Keratinocyte (primary cell): Measurements from ENCODE around the gene CADM2. TPM values are rescaled to one million over a fixed set of nuclear protein-coding genes. Genes with fewer than 3 reads are reported as not detected.

ENCODE experiments used
- DNase-seq: peaks from one replicate; pipeline ENCODE4 v3.0.0-alpha.2; 2011; ENCODE audit warnings: low read depth, missing footprints, low spot score
- FAIRE-seq: peaks from 2 replicates; lab custom pipeline; 2011; peaks lifted over from hg19 to GRCh38; lab: Jason Lieb, UNC
- H2AFZ ChIP-seq: 2 replicates; pipeline ENCODE4 v1.6.0; 2012; ENCODE audit warnings: low read length, control low read depth, inconsistent platforms; ENCODE audit not compliant: control insufficient read depth
- H3K27ac ChIP-seq: 2 replicates; pipeline ENCODE4 v1.5.1; 2011; ENCODE audit warnings: low read length; ENCODE audit not compliant: control insufficient read depth, insufficient read depth
- H3K27me3 ChIP-seq: 3 replicates; pipeline ENCODE4 v1.6.0; 2011; ENCODE audit warnings: low read length; ENCODE audit not compliant: control insufficient read depth, insufficient read depth; ENCODE audit errors: extremely low read depth
- H3K36me3 ChIP-seq, 2 experiments: 2 replicates in 1 of 2; 3 replicates in 1 of 2; pipeline ENCODE4 v1.5.1; 2011; ENCODE audit warnings: low read length in 2 of 2, mild to moderate bottlenecking in 1 of 2; ENCODE audit not compliant: control insufficient read depth in 2 of 2, insufficient read depth in 2 of 2; ENCODE audit errors: extremely low read depth in 1 of 2
- H3K4me1 ChIP-seq: 3 replicates; pipeline ENCODE4 v1.5.1; 2011; ENCODE audit warnings: low read length; ENCODE audit not compliant: control insufficient read depth, insufficient read depth; ENCODE audit errors: extremely low read depth
- H3K4me2 ChIP-seq: 3 replicates; pipeline ENCODE4 v1.6.0; 2011; ENCODE audit warnings: low read depth, low read length; ENCODE audit not compliant: control insufficient read depth, insufficient read depth; ENCODE audit errors: extremely low read depth
- H3K4me3 ChIP-seq, 3 experiments: fragments of 200-600 bp in 1 of 3; sonication (generic) in 1 of 3; 2 replicates in 2 of 3; 3 replicates in 1 of 3; pipeline ENCODE4 v1.5.1; 2011 to 2016; ENCODE audit warnings: low read length in 3 of 3, mild to moderate bottlenecking in 3 of 3, control low read depth in 2 of 3, inconsistent platforms in 1 of 3, low read depth in 1 of 3, mixed read lengths in 1 of 3, mixed run types in 1 of 3, moderate library complexity in 1 of 3; ENCODE audit not compliant: control insufficient read depth in 2 of 3, insufficient read depth in 2 of 3; ENCODE audit errors: extremely low read depth in 1 of 3
- H3K79me2 ChIP-seq: 2 replicates; pipeline ENCODE4 v1.6.0; 2012; ENCODE audit warnings: low read length; ENCODE audit not compliant: control insufficient read depth, insufficient read depth
- H3K9ac ChIP-seq: 3 replicates; pipeline ENCODE4 v1.6.0; 2011; ENCODE audit warnings: low read length; ENCODE audit not compliant: control insufficient read depth, insufficient read depth; ENCODE audit errors: extremely low read depth
- H3K9me1 ChIP-seq: 3 replicates; pipeline ENCODE4 v1.6.0; 2011; ENCODE audit warnings: low read length; ENCODE audit not compliant: control insufficient read depth, insufficient read depth; ENCODE audit errors: extremely low read depth
- H3K9me3 ChIP-seq: 2 replicates; pipeline ENCODE4 v1.5.1; 2012; ENCODE audit warnings: low read depth, low read length; ENCODE audit not compliant: control insufficient read depth
- H4K20me1 ChIP-seq: 3 replicates; pipeline ENCODE4 v1.6.0; 2011; ENCODE audit warnings: low read length; ENCODE audit not compliant: control insufficient read depth, insufficient read depth; ENCODE audit errors: extremely low read depth
- CTCF ChIP-seq, 3 experiments: IDR thresholded peaks in 1 of 3; conservative IDR thresholded peaks in 1 of 3; optimal IDR thresholded peaks in 1 of 3; 2 replicates in 2 of 3; 3 replicates in 1 of 3; pipeline versions ENCODE3 to v1.5.1; 2011; ENCODE audit warnings: low read length in 3 of 3, mild to moderate bottlenecking in 3 of 3, moderate library complexity in 2 of 3, control low read depth in 1 of 3, inconsistent platforms in 1 of 3; ENCODE audit not compliant: insufficient read depth in 2 of 3; ENCODE audit errors: extremely low read depth in 1 of 3
- EZH2 ChIP-seq: IDR thresholded peaks from one replicate; pipeline ENCODE4 v1.6.1; 2012; ENCODE audit warnings: inconsistent platforms, mild to moderate bottlenecking, low read length, moderate library complexity
- dilution Hi-C: fragments of 300-500 bp; cut with MboI; formaldehyde crosslinking; loops from one replicate; pipeline ENCODE4 v1.7.0; 2020; ENCODE audit warnings: low sequenced_read_pairs; ENCODE audit not compliant: extremely low pct_ligation_motif_present
- polyA plus RNA-seq, 5 experiments: library from polyadenylated mRNA; depleted of rRNA in 3 of 5; stranded (reverse) in 3 of 5; stranded (forward) in 1 of 5; unstranded in 1 of 5; fragments of >200 nt; gene quantifications; 1 replicate in 1 of 5; 2 replicates in 3 of 5; 3 replicates in 1 of 5; pipeline versions ENCODE4 v1.2.1 to v1.2.3, GENCODE V29; 2011 to 2012; ENCODE audit warnings: missing spikeins in 2 of 5, low read depth in 1 of 5, low replicate concordance in 1 of 5

The CADM2 gene
- polyA plus RNA-seq, 1 donor (not counting 4 experiments of a cell fraction or from before 2014, with no cell fraction given): not detected

GRCh38 chr3:85193565-85193964, 234.8 kb downstream of the CADM2 start:
- no peaks in the 10 kb centered on the region for H4K20me1 ChIP-seq
- DNase-seq: no peak
- dilution Hi-C loops: no loop called here

GRCh38 chr3:85208650-85209049, 249.9 kb downstream of the CADM2 start:
- no peaks in the 10 kb centered on the region for H3K4me1 ChIP-seq
- H3K4me3 ChIP-seq: no peak overlapping the region
- H3K27me3 ChIP-seq: no peaks in the 10 kb centered on the region
- H3K36me3 ChIP-seq: no peaks in the 10 kb centered on the region
- dilution Hi-C loops: no loop called here
- no peak overlapping the region for H2AFZ ChIP-seq
- H3K9me1 ChIP-seq: no peaks in the 10 kb centered on the region
- no peaks in the 10 kb centered on the region for H4K20me1 ChIP-seq
- no peaks in the 10 kb centered on the region for H3K9me3 ChIP-seq
- no peaks in the 10 kb centered on the region for H3K79me2 ChIP-seq
- no peak overlapping the region for H3K9ac ChIP-seq
- FAIRE-seq (no peak), DNase-seq (no peak)
- no peak for TF ChIP-seq EZH2
- TF ChIP-seq CTCF (optimal IDR thresholded peaks at IDR 0.05 in 1 of 3, IDR thresholded peaks at IDR 0.05 in 1 of 3, conservative IDR thresholded peaks at IDR 0.05 in 1 of 3; ENCODE audit: extremely low read depth in 1 of 3, insufficient read depth in 2 of 3, low read length in 3 of 3): no peak
- no peak overlapping the region for H3K27ac ChIP-seq
- no peak overlapping the region for H3K4me2 ChIP-seq

More at GRCh38 chr3:85193565-85193964, 234.8 kb downstream of the CADM2 start:
- no peaks in the 10 kb centered on the region for H3K79me2 ChIP-seq
- no peaks in the 10 kb centered on the region for H3K9me1 ChIP-seq
- H3K27me3 ChIP-seq: no peaks in the 10 kb centered on the region
- no peak overlapping the region for H3K4me3 ChIP-seq
- H3K36me3 ChIP-seq: no peaks in the 10 kb centered on the region
- no peaks in the 10 kb centered on the region for H3K9me3 ChIP-seq
- no peak overlapping the region for H3K4me2 ChIP-seq
- TF ChIP-seq EZH2: no peak
- TF ChIP-seq CTCF (optimal IDR thresholded peaks at IDR 0.05 in 1 of 3, IDR thresholded peaks at IDR 0.05 in 1 of 3, conservative IDR thresholded peaks at IDR 0.05 in 1 of 3; ENCODE audit: extremely low read depth in 1 of 3, insufficient read depth in 2 of 3, low read length in 3 of 3): peak in 2 of 3 experiments; percentile 35 to 44
- H2AFZ ChIP-seq: no peak overlapping the region
- FAIRE-seq: peak; percentile 17
- no peaks in the 10 kb centered on the region for H3K4me1 ChIP-seq
- H3K9ac ChIP-seq: no peak overlapping the region
- H3K27ac ChIP-seq: no peak overlapping the region
